ENCODE results near the gene GMDS.

Gene GMDS

DNA sequence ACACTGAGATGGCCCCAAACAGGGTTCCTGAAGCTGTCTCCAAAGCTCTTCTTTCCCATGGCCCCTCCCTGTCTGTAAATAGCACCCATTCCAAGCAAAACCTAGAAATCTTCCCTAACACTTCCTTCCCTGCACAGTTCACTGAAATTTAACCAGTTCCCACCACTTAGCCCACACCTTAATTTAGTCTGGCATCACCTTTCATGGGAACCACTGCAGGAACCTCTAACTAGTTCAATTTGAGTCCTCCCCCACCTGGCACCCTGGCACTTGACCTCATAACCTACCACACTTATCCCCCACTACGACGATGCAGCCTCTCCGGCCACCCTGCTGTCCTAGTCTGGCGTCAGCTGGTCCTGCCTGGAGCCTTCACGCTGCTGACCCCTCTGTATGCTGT, 278.7 kb downstream of the GMDS start:
- TF ChIP-seq, protein P1, sequence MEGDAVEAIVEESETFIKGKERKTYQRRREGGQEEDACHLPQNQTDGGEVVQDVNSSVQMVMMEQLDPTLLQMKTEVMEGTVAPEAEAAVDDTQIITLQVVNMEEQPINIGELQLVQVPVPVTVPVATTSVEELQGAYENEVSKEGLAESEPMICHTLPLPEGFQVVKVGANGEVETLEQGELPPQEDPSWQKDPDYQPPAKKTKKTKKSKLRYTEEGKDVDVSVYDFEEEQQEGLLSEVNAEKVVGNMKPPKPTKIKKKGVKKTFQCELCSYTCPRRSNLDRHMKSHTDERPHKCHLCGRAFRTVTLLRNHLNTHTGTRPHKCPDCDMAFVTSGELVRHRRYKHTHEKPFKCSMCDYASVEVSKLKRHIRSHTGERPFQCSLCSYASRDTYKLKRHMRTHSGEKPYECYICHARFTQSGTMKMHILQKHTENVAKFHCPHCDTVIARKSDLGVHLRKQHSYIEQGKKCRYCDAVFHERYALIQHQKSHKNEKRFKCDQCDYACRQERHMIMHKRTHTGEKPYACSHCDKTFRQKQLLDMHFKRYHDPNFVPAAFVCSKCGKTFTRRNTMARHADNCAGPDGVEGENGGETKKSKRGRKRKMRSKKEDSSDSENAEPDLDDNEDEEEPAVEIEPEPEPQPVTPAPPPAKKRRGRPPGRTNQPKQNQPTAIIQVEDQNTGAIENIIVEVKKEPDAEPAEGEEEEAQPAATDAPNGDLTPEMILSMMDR (IDR thresholded peaks at IDR 0.05; ENCODE audit: low read depth, low read length), result no peak
- DNase-seq (ENCODE audit: extremely low read depth, low read depth), result no peak

DNA sequence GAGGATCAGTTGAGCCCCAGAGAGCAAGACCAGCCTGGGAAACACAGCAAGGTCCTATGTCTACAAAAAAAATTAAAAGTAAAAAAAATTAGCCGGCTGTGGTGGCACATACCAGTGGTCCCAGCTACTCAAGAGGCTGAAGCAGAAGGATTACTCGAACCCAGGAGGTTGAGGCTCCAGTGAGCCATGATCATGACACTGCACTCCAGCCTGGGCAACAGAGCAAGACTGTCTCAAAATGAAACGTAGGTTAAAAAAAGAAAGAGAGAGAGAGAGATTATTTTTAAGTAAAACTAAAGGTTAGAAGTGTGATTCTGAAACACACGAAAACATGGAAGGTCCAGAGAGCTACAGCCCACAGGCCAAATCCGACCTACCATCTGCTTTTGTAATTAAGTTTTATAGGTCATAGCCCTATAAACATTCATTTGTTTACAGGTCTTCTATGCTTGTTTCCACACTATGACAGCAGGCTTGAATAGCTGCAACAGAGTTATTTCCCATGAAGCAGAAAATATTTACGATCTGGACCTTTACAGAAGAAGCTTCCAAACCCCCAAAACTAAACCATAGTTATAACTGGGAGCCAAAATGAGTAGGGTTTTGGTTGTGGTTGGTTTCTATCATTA, 279.7 kb downstream of the GMDS start:
- DNase-seq (ENCODE audit: extremely low read depth, low read depth), result no peak
- TF ChIP-seq, protein P1 (IDR thresholded peaks at IDR 0.05; ENCODE audit: low read depth, low read length), result no peak

DNA sequence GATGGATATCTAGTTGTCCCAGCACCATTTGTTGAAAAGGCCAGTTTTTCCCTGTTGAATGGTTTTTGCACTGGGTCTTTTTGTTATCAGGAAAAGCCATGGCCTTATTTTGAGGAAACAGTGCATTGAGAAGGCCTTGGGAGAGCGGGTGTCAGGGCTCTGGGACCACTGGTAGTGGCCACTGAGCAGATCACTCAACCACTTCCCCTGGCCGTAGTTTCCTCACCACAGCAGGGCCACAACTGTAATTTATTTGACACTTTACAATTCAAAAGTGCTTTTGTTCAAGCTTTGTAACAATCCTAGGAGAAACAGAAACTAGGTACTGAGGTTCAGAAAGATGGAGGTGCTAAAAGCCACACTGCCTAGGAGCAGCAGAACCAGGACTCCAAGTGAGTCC, 281.8 kb downstream of the GMDS start:
- no peak for DNase-seq (ENCODE audit: extremely low read depth, low read depth)
- TF ChIP-seq, protein P1 (IDR thresholded peaks at IDR 0.05; ENCODE audit: low read depth, low read length), result no peak

DNA sequence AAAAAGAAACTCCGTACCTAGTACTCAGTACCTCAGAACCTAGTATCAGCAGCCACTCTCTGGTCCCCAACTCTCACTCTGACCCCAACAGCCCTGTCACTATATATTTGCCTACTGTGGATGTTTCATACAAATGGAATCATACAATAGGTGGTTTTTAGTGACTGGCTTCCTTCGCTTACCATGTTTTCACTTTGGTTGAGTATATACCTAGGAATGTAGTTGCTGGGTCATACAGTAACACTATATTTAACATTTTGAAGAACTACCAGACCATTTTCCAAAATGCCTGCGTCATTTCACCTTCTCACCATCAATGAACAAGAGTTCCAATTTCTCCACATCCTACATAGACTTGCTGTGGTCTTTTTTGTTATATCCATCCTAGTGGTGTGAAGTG, 283.2 kb downstream of the GMDS start:
- TF ChIP-seq, protein P1 (IDR thresholded peaks at IDR 0.05; ENCODE audit: low read depth, low read length), result no peak
- no peak for DNase-seq (ENCODE audit: extremely low read depth, low read depth)

DNA sequence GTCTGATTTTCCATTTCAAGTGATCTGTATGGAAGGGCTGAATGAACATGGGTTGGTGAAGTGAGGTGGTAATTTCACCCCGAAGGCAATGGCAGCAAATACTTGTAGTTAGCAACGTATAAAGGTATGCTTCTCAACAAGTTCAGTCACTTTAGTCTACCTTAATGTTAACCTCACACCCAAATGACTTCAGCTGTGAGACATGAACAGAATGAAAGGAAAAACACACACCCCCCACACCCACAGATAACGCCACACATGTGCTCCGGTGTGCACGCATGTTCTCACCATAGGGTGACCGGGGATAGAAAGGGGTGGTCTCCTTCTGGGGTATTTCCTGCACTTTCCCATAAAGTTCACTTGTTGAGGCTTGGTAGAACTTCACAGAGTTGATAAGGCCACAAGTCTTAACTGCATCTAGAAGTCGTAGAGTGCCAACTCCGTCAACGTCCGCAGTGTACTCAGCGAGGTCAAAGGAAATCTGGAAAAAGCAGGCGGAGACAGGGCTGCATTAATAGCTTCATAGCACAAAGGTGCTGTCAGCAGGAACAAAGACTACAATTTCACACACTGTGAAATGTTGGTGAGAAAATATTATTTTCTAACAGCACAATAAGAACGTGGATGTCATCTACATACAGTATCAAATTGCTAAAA, 284.8 kb downstream of the GMDS start:
- no peak for DNase-seq (ENCODE audit: extremely low read depth, low read depth)
- TF ChIP-seq, protein P1 (IDR thresholded peaks at IDR 0.05; ENCODE audit: low read depth, low read length), result no peak

DNA sequence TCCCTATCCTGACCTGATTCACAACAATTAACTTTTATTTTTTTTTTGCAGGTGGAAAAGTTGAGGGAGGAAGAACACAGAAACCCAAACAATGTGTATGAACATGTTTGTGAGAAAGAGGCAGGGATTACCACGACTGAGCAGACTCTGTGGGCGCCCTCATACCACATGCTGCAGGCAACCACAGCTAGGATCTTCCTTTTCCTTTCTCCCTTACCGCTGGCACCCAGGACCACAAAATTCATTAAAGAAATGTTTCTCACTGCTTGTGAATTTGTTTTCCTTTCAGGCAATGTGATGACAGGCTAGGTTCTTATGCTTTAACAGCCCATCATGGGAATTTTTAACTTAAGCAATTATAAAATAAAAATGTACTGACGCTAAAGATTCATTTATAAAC, 287.1 kb downstream of the GMDS start:
- DNase-seq (ENCODE audit: extremely low read depth, low read depth), result no peak
- TF ChIP-seq, protein P1 (IDR thresholded peaks at IDR 0.05; ENCODE audit: low read depth, low read length), result no peak

DNA sequence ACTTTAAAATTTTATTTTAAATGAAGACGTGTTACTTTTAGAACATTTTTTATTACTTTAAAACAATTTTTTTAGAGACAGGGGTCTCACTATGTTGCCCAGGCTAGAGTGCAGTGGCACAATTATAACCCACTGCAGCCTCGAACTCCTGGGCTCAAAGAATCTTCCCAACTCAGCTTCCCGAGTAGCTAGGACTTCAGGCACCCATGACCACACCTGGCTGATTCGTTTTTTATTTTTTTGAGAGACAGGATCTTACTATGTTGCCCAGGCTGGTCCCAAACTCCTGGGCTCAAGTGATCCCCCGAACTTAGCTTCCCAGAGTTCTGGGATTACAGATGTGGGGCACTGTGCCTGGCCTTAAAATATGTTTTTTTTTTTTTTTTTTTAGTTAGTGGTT, 287.7 kb downstream of the GMDS start:
- DNase-seq (ENCODE audit: extremely low read depth, low read depth), result no peak
- TF ChIP-seq, protein P1 (IDR thresholded peaks at IDR 0.05; ENCODE audit: low read depth, low read length), result no peak

All from AG09319 (cell line).